ENCODE measurements around the gene COL9A2. TPM values are rescaled to one million over a fixed set of nuclear protein-coding genes. Genes with fewer than 3 reads are reported as not detected.

The COL9A2 gene
- total and polyA plus RNA-seq, 2 experiments from 2014 or later: 3.4 to 5.9 TPM

GRCh38 chr1:40309374-40310128 is 7.5 kb downstream of the COL9A2 start:
- no peak for TF ChIP-seq CTCF (IDR thresholded peaks at IDR 0.05; ENCODE audit: low read depth, low read length)
- Histone ChIP-seq H3K9me3 (ENCODE audit: low read depth) (no peaks in the 10 kb centered on the region), H3K4me3 (no peak overlapping the region), H3K27ac (no peak overlapping the region), H3K27me3 (no peaks in the 10 kb centered on the region), H3K4me1 (ENCODE audit: low read depth) (no peaks in the 10 kb centered on the region), H3K36me3 (no peaks in the 10 kb centered on the region)
- DNase-seq (ENCODE audit: low read depth in 1 of 2, low spot score in 1 of 2): no peak

DNA sequence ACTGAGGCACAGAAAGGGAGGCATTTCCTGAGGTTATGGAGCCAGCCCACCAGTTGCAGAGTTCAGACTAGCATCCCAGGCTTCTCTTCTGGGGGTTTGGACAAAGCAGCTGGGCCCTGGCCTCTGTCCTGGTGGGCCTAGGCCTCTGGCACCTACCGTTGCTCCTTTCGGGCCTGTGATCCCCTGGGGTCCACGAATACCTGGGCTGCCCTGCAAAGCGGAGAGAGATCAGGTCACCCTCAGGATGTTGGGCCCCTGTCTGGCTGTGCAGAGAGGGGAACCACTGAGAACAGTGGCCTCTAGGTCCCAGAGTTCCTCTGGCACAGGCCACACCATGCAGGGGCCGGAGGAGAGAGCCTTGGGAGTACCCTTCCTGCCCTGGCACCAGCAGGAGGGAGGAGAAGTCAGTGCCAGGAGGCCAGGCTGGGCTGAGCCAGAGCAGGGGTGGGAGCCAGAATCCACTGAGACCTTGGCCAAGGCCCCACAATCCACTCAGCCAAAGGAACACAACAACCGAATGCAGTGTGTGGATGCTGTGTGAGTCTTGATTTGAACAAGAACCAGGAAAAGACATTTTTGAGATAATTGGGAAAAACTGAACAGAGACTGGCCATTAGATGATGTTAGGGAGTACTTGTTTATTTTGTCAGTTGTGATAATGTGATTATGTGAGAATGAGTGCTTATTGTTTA is 8.9 kb downstream of the COL9A2 start:
- TF ChIP-seq CTCF (IDR thresholded peaks at IDR 0.05; ENCODE audit: low read depth, low read length): no peak
- DNase-seq (ENCODE audit: low read depth in 1 of 2, low spot score in 1 of 2): no peak
- Histone ChIP-seq H3K4me1 (ENCODE audit: low read depth) (no peaks in the 10 kb centered on the region), H3K27me3 (no peaks in the 10 kb centered on the region), H3K4me3 (no peak overlapping the region), H3K36me3 (no peaks in the 10 kb centered on the region), H3K27ac (no peak overlapping the region), H3K9me3 (ENCODE audit: low read depth) (no peaks in the 10 kb centered on the region)

DNA sequence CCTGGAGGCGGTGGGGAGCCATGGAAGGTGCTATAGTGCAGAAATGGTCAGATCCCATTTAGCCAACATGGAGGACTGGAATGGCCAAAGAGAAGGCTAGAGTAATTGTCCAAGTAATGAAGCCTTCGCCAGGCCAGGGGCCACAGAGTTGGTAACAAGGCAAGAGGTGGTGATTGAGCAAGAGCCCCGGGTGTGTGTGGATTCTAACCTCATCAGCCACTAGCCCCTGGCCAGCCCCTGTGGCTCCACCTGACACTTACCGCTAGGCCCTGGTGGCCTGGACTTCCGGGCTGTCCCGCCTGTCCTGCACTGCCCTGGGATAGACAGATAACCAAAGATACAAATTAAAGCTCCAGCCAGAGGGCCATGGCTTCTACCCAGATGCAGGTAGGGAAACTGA is 9.9 kb downstream of the COL9A2 start:
- Histone ChIP-seq H3K27me3 (no peaks in the 10 kb centered on the region), H3K4me1 (ENCODE audit: low read depth) (no peaks in the 10 kb centered on the region), H3K36me3 (no peaks in the 10 kb centered on the region), H3K4me3 (no peak overlapping the region), H3K27ac (no peak overlapping the region), H3K9me3 (ENCODE audit: low read depth) (no peaks in the 10 kb centered on the region)
- DNase-seq (ENCODE audit: low read depth in 1 of 2, low spot score in 1 of 2): no peak
- TF ChIP-seq CTCF (IDR thresholded peaks at IDR 0.05; ENCODE audit: low read depth, low read length): no peak

- TF ChIP-seq CTCF (IDR thresholded peaks at IDR 0.05; ENCODE audit: low read depth, low read length): no peak
- no peak overlapping the region for H3K27ac ChIP-seq
- H3K9me3 ChIP-seq (ENCODE audit: low read depth): no peaks in the 10 kb centered on the region
- no peak for DNase-seq (ENCODE audit: low read depth in 1 of 2, low spot score in 1 of 2)
- H3K36me3 ChIP-seq: no peaks in the 10 kb centered on the region
- H3K4me1 ChIP-seq (ENCODE audit: low read depth): no peaks in the 10 kb centered on the region
- H3K4me3 ChIP-seq: no peak overlapping the region
- no peaks in the 10 kb centered on the region for H3K27me3 ChIP-seq
These were observed 10.8 kb downstream of the COL9A2 start for GRCh38 chr1:40306296-40306695.

DNA sequence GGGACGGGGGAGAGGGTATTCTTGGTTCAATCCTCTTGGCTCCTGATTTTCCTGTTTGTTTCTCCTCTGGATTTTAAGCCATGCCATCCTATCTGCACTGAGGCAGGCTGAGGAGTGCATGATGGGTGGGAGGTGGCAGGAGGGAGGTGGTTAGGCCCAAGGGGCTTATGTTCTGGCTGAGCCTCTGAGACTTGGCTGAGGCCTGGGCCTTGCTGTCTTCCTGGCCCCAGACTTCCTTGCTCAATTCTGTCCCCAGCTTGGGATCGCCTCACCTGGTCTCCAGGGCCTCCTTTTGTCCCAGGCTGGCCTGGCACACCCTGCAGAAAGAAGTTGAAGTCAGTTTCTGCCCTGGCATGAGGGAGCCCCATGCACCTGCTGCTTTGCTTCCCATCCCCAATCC is 11.2 kb downstream of the COL9A2 start:
- no peak for TF ChIP-seq CTCF (IDR thresholded peaks at IDR 0.05; ENCODE audit: low read depth, low read length)
- no peaks in the 10 kb centered on the region for H3K36me3 ChIP-seq
- no peak for DNase-seq (ENCODE audit: low read depth in 1 of 2, low spot score in 1 of 2)

More for the DNA sequence above, 11.2 kb downstream of the COL9A2 start:
- H3K27me3 ChIP-seq: no peaks in the 10 kb centered on the region
- no peak overlapping the region for H3K4me3 ChIP-seq
- no peaks in the 10 kb centered on the region for H3K9me3 ChIP-seq (ENCODE audit: low read depth)
- no peaks in the 10 kb centered on the region for H3K4me1 ChIP-seq (ENCODE audit: low read depth)
- H3K27ac ChIP-seq: no peak overlapping the region

All from cardiac muscle cell (in vitro differentiated cells and primary cell).